HEK293T (cell line): ENCODE measurements around the gene MUC20.

Experiments used
- ARNT ChIP-seq: fragments of 450-650 bp; IDR thresholded peaks from 2 replicates; pipeline ENCODE4 v1.6.1; 2017; ENCODE audit warnings: mild to moderate bottlenecking
- BHLHE40 ChIP-seq: fragments of 450-650 bp; IDR thresholded peaks from 2 replicates; pipeline ENCODE4 v1.6.1; 2016; ENCODE audit warnings: mild to moderate bottlenecking, moderate library complexity, borderline replicate concordance
- FOXK2 ChIP-seq: fragments of 450-650 bp; IDR thresholded peaks from 2 replicates; pipeline ENCODE4 v1.6.1; 2016; ENCODE audit warnings: mild to moderate bottlenecking
- L3MBTL2 ChIP-seq: fragments of 450-650 bp; conservative IDR thresholded peaks from 2 replicates; pipeline ENCODE4 v1.6.1; 2016; ENCODE audit warnings: mild to moderate bottlenecking
- SP1 ChIP-seq: fragments of 450-650 bp; IDR thresholded peaks from 2 replicates; pipeline ENCODE4 v1.6.1; 2017
- SUZ12 ChIP-seq: fragments of 450-650 bp; IDR thresholded peaks from 2 replicates; pipeline ENCODE4 v1.6.1; 2016; ENCODE audit warnings: mild to moderate bottlenecking

GRCh38 chr3:195744437-195744836, 23.7 kb downstream of the MUC20 start:
- no peak for TF ChIP-seq BHLHE40
- TF ChIP-seq FOXK2 = no peak
- no peak for TF ChIP-seq SUZ12
- TF ChIP-seq L3MBTL2 = no peak
- TF ChIP-seq SP1 = no peak
- no peak for TF ChIP-seq ARNT
